Brain microvascular endothelial cell (primary cell): ENCODE results near the gene COL4A1.
A peak's percentile ranks its signal among the peaks of the same experiment; 100 is the strongest.

Experiments
- DNase-seq: peaks from one replicate; pipeline ENCODE4 v3.0.0-alpha.2; 2020
- H3K27ac ChIP-seq: fragments of 250-450 bp; sonication (Bioruptor Pico); 2 replicates; pipeline ENCODE4 v1.5.1; 2020; ENCODE audit warnings: mild to moderate bottlenecking, moderate library complexity
- H3K27me3 ChIP-seq: fragments of 250-450 bp; sonication (Bioruptor Pico); replicated peaks from 2 replicates; pipeline ENCODE4 v1.5.1; 2020; ENCODE audit warnings: mild to moderate bottlenecking
- H3K36me3 ChIP-seq: fragments of 250-450 bp; sonication (Bioruptor Pico); replicated peaks from 2 replicates; pipeline ENCODE4 v1.5.1; 2020; ENCODE audit warnings: mild to moderate bottlenecking
- H3K4me3 ChIP-seq: 2 replicates; pipeline ENCODE4 v1.5.1; 2011; ENCODE audit warnings: low read depth, mild to moderate bottlenecking, control low read depth, low read length, moderate library complexity
- in situ Hi-C: cut with HindIII; loops from 2 replicates; pipeline ENCODE4 v1.10.0; 2017; ENCODE audit warnings: low sequenced_read_pairs, low pct_ligation_motif_present
- TF ChIP-seq, protein P1 (sequence below): IDR thresholded peaks from 2 replicates; pipeline ENCODE4 v1.5.1; 2011; ENCODE audit warnings: low read depth, mild to moderate bottlenecking, moderate library complexity, low read length, control low read depth, inconsistent platforms; ENCODE audit errors: missing control alignments

The COL4A1 gene

DNA sequence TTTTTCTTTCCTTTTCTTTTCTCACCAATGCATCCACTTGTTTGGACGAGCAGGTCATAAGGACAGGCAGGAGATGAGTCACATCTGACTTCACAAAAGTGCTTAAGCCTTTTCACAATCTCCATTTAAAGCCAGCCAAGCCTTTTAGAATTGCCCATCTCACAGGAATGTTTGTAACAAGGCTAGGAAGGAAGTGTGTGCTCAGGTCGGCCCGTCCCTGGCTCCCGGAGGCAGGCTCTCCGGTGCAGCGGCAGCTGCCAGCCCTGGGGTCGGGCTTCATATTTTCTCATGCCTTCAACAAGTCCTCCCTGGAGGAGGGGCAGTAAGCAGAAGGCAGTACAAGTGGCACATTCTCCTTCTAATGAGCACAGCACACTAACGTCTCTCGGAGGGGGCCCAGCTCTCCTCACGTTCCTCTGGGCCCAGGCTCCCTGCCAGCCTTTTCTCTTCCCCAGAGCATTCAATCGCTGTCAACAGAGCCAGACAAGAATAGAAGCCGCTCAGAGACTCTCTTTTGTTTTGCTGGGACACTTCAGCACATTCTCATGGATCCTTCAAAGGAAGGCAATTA is 180.5 kb downstream of the COL4A1 start:
- DNase-seq, result peak; percentile 90
- Histone ChIP-seq H3K36me3 (no peaks in the 10 kb centered on the region), H3K27me3 (no peaks in the 10 kb centered on the region), H3K4me3 (no peak overlapping the region), H3K27ac (peak overlapping the region; percentile 94)
- TF ChIP-seq, protein P1, sequence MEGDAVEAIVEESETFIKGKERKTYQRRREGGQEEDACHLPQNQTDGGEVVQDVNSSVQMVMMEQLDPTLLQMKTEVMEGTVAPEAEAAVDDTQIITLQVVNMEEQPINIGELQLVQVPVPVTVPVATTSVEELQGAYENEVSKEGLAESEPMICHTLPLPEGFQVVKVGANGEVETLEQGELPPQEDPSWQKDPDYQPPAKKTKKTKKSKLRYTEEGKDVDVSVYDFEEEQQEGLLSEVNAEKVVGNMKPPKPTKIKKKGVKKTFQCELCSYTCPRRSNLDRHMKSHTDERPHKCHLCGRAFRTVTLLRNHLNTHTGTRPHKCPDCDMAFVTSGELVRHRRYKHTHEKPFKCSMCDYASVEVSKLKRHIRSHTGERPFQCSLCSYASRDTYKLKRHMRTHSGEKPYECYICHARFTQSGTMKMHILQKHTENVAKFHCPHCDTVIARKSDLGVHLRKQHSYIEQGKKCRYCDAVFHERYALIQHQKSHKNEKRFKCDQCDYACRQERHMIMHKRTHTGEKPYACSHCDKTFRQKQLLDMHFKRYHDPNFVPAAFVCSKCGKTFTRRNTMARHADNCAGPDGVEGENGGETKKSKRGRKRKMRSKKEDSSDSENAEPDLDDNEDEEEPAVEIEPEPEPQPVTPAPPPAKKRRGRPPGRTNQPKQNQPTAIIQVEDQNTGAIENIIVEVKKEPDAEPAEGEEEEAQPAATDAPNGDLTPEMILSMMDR, result no peak
- in situ Hi-C loops, result no loop called here

DNA sequence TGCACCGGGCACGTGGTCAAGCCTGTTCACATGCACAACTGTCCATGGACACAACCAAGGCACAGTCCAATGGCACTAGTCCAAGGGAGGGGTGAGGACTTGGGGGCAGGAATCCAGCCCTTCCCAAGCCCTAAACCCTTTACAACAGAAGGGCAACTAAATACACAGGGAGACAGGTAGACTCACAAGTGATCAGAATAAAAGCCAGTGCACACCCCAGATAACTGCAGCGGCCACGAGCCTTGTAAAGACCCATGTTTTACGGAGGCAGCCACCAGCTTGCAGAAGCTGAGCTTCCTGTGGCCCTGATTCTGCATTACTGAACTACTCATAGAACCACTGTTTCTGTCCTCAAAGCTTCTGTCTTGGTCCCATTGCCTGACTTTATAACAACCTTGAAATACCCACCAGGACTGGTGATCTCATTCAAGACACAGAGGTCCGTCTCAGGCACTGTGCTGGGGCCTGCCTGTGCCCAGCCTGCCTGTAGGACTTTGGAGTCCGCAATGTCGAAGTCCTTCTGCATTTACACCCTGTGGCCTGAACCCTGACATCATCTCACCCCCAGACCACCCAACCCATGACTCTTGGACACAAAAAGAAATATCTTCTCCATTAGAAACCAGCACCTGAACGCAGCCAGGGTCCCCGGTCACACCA is 181.2 kb downstream of the COL4A1 start:
- Histone ChIP-seq H3K4me3 (no peak overlapping the region), H3K27ac (peak overlapping the region; percentile 94), H3K36me3 (no peaks in the 10 kb centered on the region), H3K27me3 (no peaks in the 10 kb centered on the region)
- no peak for DNase-seq
- in situ Hi-C loops, result no loop called here
- TF ChIP-seq, protein P1, result no peak

DNA sequence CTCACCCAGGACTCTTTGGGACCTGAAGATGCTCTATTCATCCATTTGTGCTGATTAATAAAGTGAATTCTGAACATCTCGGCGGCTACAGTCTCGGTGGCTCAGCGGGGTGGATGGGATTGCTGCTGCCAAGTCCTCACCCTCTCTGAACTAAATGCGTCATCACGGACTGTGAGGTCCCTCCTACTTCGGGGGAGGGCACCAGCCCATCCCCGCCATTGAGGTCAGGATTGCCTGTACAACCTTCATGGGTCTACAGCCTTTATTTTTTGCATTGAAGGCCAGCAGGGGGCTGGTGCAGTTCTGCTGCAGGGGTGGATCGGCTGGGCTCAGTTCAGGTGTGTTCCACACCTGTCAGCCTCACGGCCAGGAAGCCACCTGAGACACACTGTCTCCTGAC is 181.8 kb downstream of the COL4A1 start:
- no peaks in the 10 kb centered on the region for H3K27me3 ChIP-seq

DNA sequence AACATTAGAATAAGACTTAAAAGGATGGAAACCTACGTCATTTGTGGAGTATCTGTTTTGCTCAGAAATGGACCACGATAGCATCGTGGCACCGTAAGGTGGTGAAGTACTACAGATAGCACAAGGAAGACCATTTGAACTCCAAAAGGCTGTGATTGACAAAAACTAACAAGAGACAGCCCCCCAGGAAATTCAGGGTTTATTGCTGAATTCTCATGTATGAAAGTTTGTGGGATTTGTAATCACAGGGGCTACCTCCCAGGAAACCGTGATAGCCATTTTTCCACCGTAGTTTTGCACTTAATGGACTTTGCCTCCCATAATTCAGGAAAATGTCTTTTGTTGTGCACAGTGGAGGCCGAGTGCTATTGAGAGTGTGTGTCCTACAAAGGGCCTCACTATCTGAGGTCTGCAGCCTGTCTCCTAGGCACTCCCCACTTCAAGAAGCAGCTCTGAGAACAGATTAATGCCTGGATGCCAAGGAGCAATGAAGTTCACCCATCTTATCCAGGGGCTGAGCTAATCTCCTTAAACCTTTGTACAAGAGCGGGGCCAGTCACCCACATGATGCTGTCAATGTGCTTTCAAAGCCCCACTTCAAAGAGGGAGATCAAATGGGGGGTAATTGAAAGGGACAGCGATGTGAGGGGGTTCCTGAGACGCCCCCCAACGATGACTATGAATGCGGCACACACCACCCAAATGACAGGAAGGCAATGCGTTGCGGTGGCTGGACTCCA is 182.6 kb downstream of the COL4A1 start:
- Histone ChIP-seq H3K36me3 (no peaks in the 10 kb centered on the region), H3K27me3 (no peaks in the 10 kb centered on the region), H3K4me3 (no peak overlapping the region), H3K27ac (no peak overlapping the region)
- TF ChIP-seq, protein P1, result no peak
- in situ Hi-C loops, result loop anchor here (25.0 kb wide), 3 partner anchors 337 to 1162 kb away; partner anchors contain the start of gene IRS2
- DNase-seq, result no peak

More for the DNA sequence above, 181.8 kb downstream of the COL4A1 start:
- TF ChIP-seq, protein P1, result peak; percentile 14
- H3K36me3 ChIP-seq, result no peaks in the 10 kb centered on the region
- H3K4me3 ChIP-seq, result no peak overlapping the region
- H3K27ac ChIP-seq, result no peak overlapping the region
- no peak for DNase-seq
- in situ Hi-C loops, result no loop called here

DNA sequence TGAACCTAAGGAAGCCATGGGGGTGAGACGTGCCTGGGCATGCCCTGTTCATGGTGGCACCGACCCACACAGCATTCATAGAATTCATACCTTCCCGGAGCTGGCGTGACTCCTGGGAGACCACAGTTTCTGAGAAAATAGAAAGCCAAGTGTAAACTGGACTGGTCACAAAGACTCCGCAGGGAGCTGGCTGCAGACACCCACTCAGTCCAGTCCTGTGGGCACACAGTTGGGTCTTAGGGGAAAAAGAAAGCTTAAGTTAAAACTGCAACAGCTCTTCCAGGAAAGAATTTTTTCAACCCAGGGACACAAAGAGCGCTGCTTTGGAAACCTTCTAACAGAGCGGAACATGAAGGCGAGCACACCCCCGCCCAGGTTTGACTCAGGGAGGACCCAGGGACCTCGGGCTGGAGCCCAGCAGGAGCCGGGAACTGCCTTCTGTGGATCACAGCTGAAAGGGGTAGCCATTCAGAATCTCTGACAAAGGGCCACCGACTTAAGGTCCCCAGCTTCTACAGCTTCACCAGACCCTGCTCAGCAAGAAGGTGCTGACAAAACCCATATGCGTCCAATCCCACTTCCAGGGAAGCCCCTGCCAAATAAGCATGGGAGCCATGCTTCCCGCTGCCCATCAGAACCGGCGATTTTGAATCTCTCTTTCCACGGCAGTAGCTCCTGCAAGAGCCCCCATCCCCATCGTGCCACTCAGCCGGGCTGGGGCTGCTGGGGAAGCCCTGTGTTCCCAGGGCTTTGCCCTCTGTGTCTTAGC is 183.7 kb downstream of the COL4A1 start:
- no peak for DNase-seq
- TF ChIP-seq, protein P1, result no peak
- H3K36me3 ChIP-seq, result no peaks in the 10 kb centered on the region
- no peaks in the 10 kb centered on the region for H3K27me3 ChIP-seq
- no peak overlapping the region for H3K27ac ChIP-seq
- no peak overlapping the region for H3K4me3 ChIP-seq
- in situ Hi-C loops, result loop anchor here (25.0 kb wide), 3 partner anchors 336 to 1161 kb away; partner anchors contain the start of gene IRS2
